Parathyroid adenoma (tissue), 2 donors: ENCODE measurements around the gene SLC39A11.

ENCODE experiments used
- H2AFZ ChIP-seq: fragments of 300-600 bp; sonication (generic); one replicate; pipeline ENCODE4 v1.7.0; 2017; ENCODE audit warnings: antibody characterized with exemption, mild to moderate bottlenecking
- H3K27ac ChIP-seq: fragments of 300-600 bp; sonication (generic); one replicate; pipeline ENCODE4 v1.7.0; 2017
- H3K27me3 ChIP-seq: fragments of 300-600 bp; sonication (generic); one replicate; pipeline ENCODE4 v1.7.0; 2017; ENCODE audit warnings: low read length; ENCODE audit not compliant: control insufficient read depth, insufficient read depth
- H3K36me3 ChIP-seq: fragments of 300-600 bp; sonication (generic); one replicate; pipeline ENCODE4 v1.7.0; 2017; ENCODE audit warnings: low read length; ENCODE audit not compliant: control insufficient read depth, insufficient read depth
- H3K4me1 ChIP-seq: fragments of 300-600 bp; sonication (generic); one replicate; pipeline ENCODE4 v1.7.0; 2017; ENCODE audit warnings: control low read depth
- H3K4me2 ChIP-seq: fragments of 300-600 bp; sonication (generic); one replicate; pipeline ENCODE4 v1.7.0; 2017; ENCODE audit warnings: low read length
- H3K4me3 ChIP-seq: fragments of 300-600 bp; sonication (generic); one replicate; pipeline ENCODE4 v1.7.0; 2017; ENCODE audit warnings: low read depth, low read length
- H3K79me2 ChIP-seq: fragments of 300-600 bp; sonication (generic); one replicate; pipeline ENCODE4 v1.7.0; 2017; ENCODE audit warnings: control low read depth
- H3K9ac ChIP-seq: fragments of 300-600 bp; sonication (generic); one replicate; pipeline ENCODE4 v1.7.0; 2017; ENCODE audit warnings: mild to moderate bottlenecking
- H3K9me3 ChIP-seq: fragments of 300-600 bp; sonication (generic); one replicate; pipeline ENCODE4 v1.7.0; 2017; ENCODE audit warnings: low read length; ENCODE audit not compliant: control insufficient read depth
- CTCF ChIP-seq: fragments of 300-600 bp; sonication (generic); IDR thresholded peaks from one replicate; pipeline ENCODE4 v1.7.0; 2017; ENCODE audit warnings: antibody characterized with exemption, mild to moderate bottlenecking
- donor health status: primary hyperparathyroidism.

The SLC39A11 gene

GRCh38 chr17:72613396-72613795, 479.1 kb downstream of the SLC39A11 start:
- TF ChIP-seq CTCF = no peak
- H3K79me2 ChIP-seq = no peaks in the 10 kb centered on the region
- no peak overlapping the region for H3K4me3 ChIP-seq

GRCh38 chr17:72611172-72611571, 481.3 kb downstream of the SLC39A11 start:
- Histone ChIP-seq H3K27ac (no peak overlapping the region), H3K79me2 (no peaks in the 10 kb centered on the region), H3K4me3 (no peak overlapping the region), H3K9ac (no peak overlapping the region), H3K36me3 (no peaks in the 10 kb centered on the region), H3K27me3 (no peaks in the 10 kb centered on the region), H2AFZ (no peak overlapping the region), H3K4me1 (no peaks in the 10 kb centered on the region), H3K4me2 (no peak overlapping the region), H3K9me3 (no peaks in the 10 kb centered on the region)
- no peak for TF ChIP-seq CTCF

More at GRCh38 chr17:72613396-72613795, 479.1 kb downstream of the SLC39A11 start:
- H3K27ac ChIP-seq = no peak overlapping the region
- H3K9me3 ChIP-seq = no peaks in the 10 kb centered on the region
- H3K4me1 ChIP-seq = no peaks in the 10 kb centered on the region
- no peaks in the 10 kb centered on the region for H3K27me3 ChIP-seq
- no peak overlapping the region for H2AFZ ChIP-seq
- H3K4me2 ChIP-seq = no peak overlapping the region
- H3K9ac ChIP-seq = no peak overlapping the region
- H3K36me3 ChIP-seq = no peaks in the 10 kb centered on the region

GRCh38 chr17:72609501-72609900, 483.0 kb downstream of the SLC39A11 start:
- H3K4me3 ChIP-seq = no peak overlapping the region
- H3K36me3 ChIP-seq = no peaks in the 10 kb centered on the region
- H3K4me2 ChIP-seq = no peak overlapping the region
- no peak overlapping the region for H2AFZ ChIP-seq
- no peak for TF ChIP-seq CTCF
- no peak overlapping the region for H3K9ac ChIP-seq
- H3K27ac ChIP-seq = no peak overlapping the region
- H3K9me3 ChIP-seq = no peaks in the 10 kb centered on the region
- H3K79me2 ChIP-seq = no peaks in the 10 kb centered on the region
- no peaks in the 10 kb centered on the region for H3K27me3 ChIP-seq
- H3K4me1 ChIP-seq = no peaks in the 10 kb centered on the region

GRCh38 chr17:72608436-72608835, 484.1 kb downstream of the SLC39A11 start:
- no peaks in the 10 kb centered on the region for H3K27me3 ChIP-seq
- no peak overlapping the region for H3K4me3 ChIP-seq
- no peak for TF ChIP-seq CTCF
- H3K9ac ChIP-seq = no peak overlapping the region
- no peaks in the 10 kb centered on the region for H3K9me3 ChIP-seq
- H2AFZ ChIP-seq = no peak overlapping the region
- H3K4me1 ChIP-seq = no peaks in the 10 kb centered on the region
- no peak overlapping the region for H3K27ac ChIP-seq
- H3K79me2 ChIP-seq = no peaks in the 10 kb centered on the region
- H3K4me2 ChIP-seq = no peak overlapping the region
- H3K36me3 ChIP-seq = no peaks in the 10 kb centered on the region

- H3K9ac ChIP-seq = no peak overlapping the region
Measured at GRCh38 chr17:72606656-72607055, 485.8 kb downstream of the SLC39A11 start.

More at GRCh38 chr17:72606656-72607055, 485.8 kb downstream of the SLC39A11 start:
- no peak overlapping the region for H3K4me2 ChIP-seq
- H3K27me3 ChIP-seq = no peaks in the 10 kb centered on the region
- no peaks in the 10 kb centered on the region for H3K9me3 ChIP-seq
- H2AFZ ChIP-seq = no peak overlapping the region
- H3K4me1 ChIP-seq = no peaks in the 10 kb centered on the region
- no peak overlapping the region for H3K27ac ChIP-seq
- H3K36me3 ChIP-seq = no peaks in the 10 kb centered on the region
- H3K79me2 ChIP-seq = no peaks in the 10 kb centered on the region
- H3K4me3 ChIP-seq = no peak overlapping the region
- TF ChIP-seq CTCF = no peak
